Epithelial cell of esophagus (primary cell): ENCODE measurements around the gene NRN1L.

Experiments
- DNase-seq: peaks from one replicate; pipeline ENCODE4 v3.0.0; 2010; ENCODE audit warnings: low read depth
- H3K4me3 ChIP-seq: 2 replicates; pipeline ENCODE4 v1.5.1; 2011; ENCODE audit warnings: mild to moderate bottlenecking, low read length, control low read depth
- CTCF ChIP-seq: IDR thresholded peaks from 2 replicates; pipeline ENCODE4 v1.5.1; 2011; ENCODE audit warnings: low read depth, mild to moderate bottlenecking, low read length, control low read depth, inconsistent platforms; ENCODE audit not compliant: insufficient read depth; ENCODE audit errors: missing control alignments

The NRN1L gene

GRCh38 chr16:67844497-67844896 lies 40.2 kb upstream of the NRN1L start:
- H3K4me3 ChIP-seq, result no peak overlapping the region
- DNase-seq, result peak; percentile 83
- peak; percentile 37 for TF ChIP-seq CTCF

- no peak for TF ChIP-seq CTCF
- peak overlapping the region; percentile 74 for H3K4me3 ChIP-seq
- DNase-seq, result no peak
Observed at GRCh38 chr16:67845291-67846062, 39.2 kb upstream of the NRN1L start.

- DNase-seq, result no peak
- peak overlapping the region; percentile 74 for H3K4me3 ChIP-seq
- TF ChIP-seq CTCF, result no peak
Observed at GRCh38 chr16:67846063-67846319, 38.7 kb upstream of the NRN1L start.

- no peak for TF ChIP-seq CTCF
- peak within 1 kb of the TSS; percentile 74 for H3K4me3 ChIP-seq
- peak; percentile 94 for DNase-seq
Observed at GRCh38 chr16:67846320-67847063, 38.2 kb upstream of the NRN1L start, which contains the start of gene NUTF2. TSS of gene NUTF2 (plus strand) at chr16:67846933. CDS start at chr16:67865131, 18,198 bp downstream.

- peak within 1 kb of the TSS; percentile 74 for H3K4me3 ChIP-seq
- no peak for TF ChIP-seq CTCF
- peak; percentile 90 for DNase-seq
Observed at GRCh38 chr16:67847064-67847861, 37.4 kb upstream of the NRN1L start, which contains the start of gene CENPT. TSS of gene CENPT (minus strand) at chr16:67847693. CDS start at chr16:67833859, 13,834 bp downstream.

- TF ChIP-seq CTCF, result no peak
- H3K4me3 ChIP-seq, result peak overlapping the region; percentile 74
- no peak for DNase-seq
Observed at GRCh38 chr16:67848118-67848517, 36.6 kb upstream of the NRN1L start.
